OCI-LY1 (cell line): ENCODE measurements around the gene ARHGAP24.
A peak's percentile ranks its signal among the peaks of the same experiment; 100 is the strongest.

Experiments
- H2AFZ ChIP-seq: fragments of 200-600 bp; sonication (generic), shearing (Covaris generic); 2 replicates; pipeline ENCODE4 v1.6.0; 2014; ENCODE audit warnings: antibody characterized with exemption, mild to moderate bottlenecking, low read length
- H3F3A ChIP-seq: fragments of 200-600 bp; sonication (generic), shearing (Covaris generic); 2 replicates; pipeline ENCODE4 v1.6.0; 2014; ENCODE audit warnings: mild to moderate bottlenecking, antibody characterized with exemption, low read length, moderate library complexity; ENCODE audit not compliant: insufficient read depth
- H3K27ac ChIP-seq: fragments of 200-600 bp; sonication (generic); 2 replicates; pipeline ENCODE4 v1.5.1; 2014; ENCODE audit warnings: low read length, mixed run types, mild to moderate bottlenecking, low read depth; ENCODE audit not compliant: poor library complexity, severe bottlenecking
- H3K27me3 ChIP-seq: fragments of 200-600 bp; sonication (generic); 2 replicates; pipeline ENCODE4 v1.6.0; 2014; ENCODE audit warnings: antibody characterized with exemption, mild to moderate bottlenecking, low read length, moderate library complexity; ENCODE audit not compliant: insufficient read depth
- H3K36me3 ChIP-seq: fragments of 200-600 bp; sonication (generic); 2 replicates; pipeline ENCODE4 v1.6.1; 2014; ENCODE audit warnings: mild to moderate bottlenecking, antibody characterized with exemption, low read length, moderate library complexity, mixed read lengths; ENCODE audit not compliant: insufficient read depth
- H3K4me1 ChIP-seq: fragments of 200-600 bp; sonication (generic); 2 replicates; pipeline ENCODE4 v1.5.1; 2014; ENCODE audit warnings: mild to moderate bottlenecking, low read length, moderate library complexity; ENCODE audit not compliant: insufficient read depth, severe bottlenecking
- H3K4me2 ChIP-seq: fragments of 200-600 bp; sonication (generic), shearing (Covaris generic); 2 replicates; pipeline ENCODE4 v1.6.1; 2014; ENCODE audit warnings: low read length
- H3K4me3 ChIP-seq: fragments of 200-600 bp; sonication (generic); 2 replicates; pipeline ENCODE4 v1.5.1; 2014; ENCODE audit warnings: low read length, low read depth, mild to moderate bottlenecking, mixed read lengths; ENCODE audit not compliant: poor library complexity, severe bottlenecking
- H3K79me2 ChIP-seq: fragments of 200-600 bp; shearing (Covaris generic); 2 replicates; pipeline ENCODE4 v1.6.1; 2016; ENCODE audit warnings: mixed run types, low read length, mixed read lengths; ENCODE audit not compliant: insufficient read depth
- H3K9ac ChIP-seq: fragments of 200-600 bp; sonication (generic), shearing (Covaris generic); 2 replicates; pipeline ENCODE4 v1.6.1; 2014; ENCODE audit warnings: mild to moderate bottlenecking, low read length, mixed read lengths
- H3K9me2 ChIP-seq: fragments of 200-600 bp; sonication (generic), shearing (Covaris generic); 2 replicates; pipeline ENCODE4 v1.6.1; 2014; ENCODE audit warnings: low read depth, mild to moderate bottlenecking, low read length, mixed read lengths
- H3K9me3 ChIP-seq: fragments of 200-600 bp; shearing (Covaris generic); 2 replicates; pipeline ENCODE4 v1.6.1; 2014; ENCODE audit warnings: low read length, mixed read lengths
- H4K20me1 ChIP-seq: fragments of 200-600 bp; sonication (generic), shearing (Covaris generic); 2 replicates; pipeline ENCODE4 v1.6.0; 2016; ENCODE audit warnings: mild to moderate bottlenecking, low read length; ENCODE audit not compliant: insufficient read depth
- EZH2 ChIP-seq: fragments of 200-600 bp; sonication (generic), shearing (Covaris generic); IDR thresholded peaks from 2 replicates; pipeline ENCODE4 v1.8.0; 2017; ENCODE audit warnings: borderline replicate concordance, mixed run types, mild to moderate bottlenecking, antibody characterized with exemption, low read length, moderate library complexity, mixed read lengths
- TF ChIP-seq, protein P1 (sequence below): fragments of 200-600 bp; sonication (generic), shearing (Covaris generic); IDR thresholded peaks from 2 replicates; pipeline ENCODE4 v1.5.1; 2017; ENCODE audit warnings: mild to moderate bottlenecking, antibody characterized with exemption, low read length, moderate library complexity, mixed read lengths

ARHGAP24 gene

GRCh38 chr4:85736571-85736970, 261.6 kb downstream of the ARHGAP24 start:
- no peaks in the 10 kb centered on the region for H4K20me1 ChIP-seq
- no peak overlapping the region for H3K9ac ChIP-seq
- no peak overlapping the region for H2AFZ ChIP-seq
- peaks cover 73% of the 10 kb centered on the region for H3K4me1 ChIP-seq
- no peaks in the 10 kb centered on the region for H3F3A ChIP-seq
- H3K4me2 ChIP-seq, result no peak overlapping the region
- H3K79me2 ChIP-seq, result peaks cover 24% of the 10 kb centered on the region
- H3K4me3 ChIP-seq, result no peak overlapping the region
- H3K9me2 ChIP-seq, result no peaks in the 10 kb centered on the region
- TF ChIP-seq, protein P1, sequence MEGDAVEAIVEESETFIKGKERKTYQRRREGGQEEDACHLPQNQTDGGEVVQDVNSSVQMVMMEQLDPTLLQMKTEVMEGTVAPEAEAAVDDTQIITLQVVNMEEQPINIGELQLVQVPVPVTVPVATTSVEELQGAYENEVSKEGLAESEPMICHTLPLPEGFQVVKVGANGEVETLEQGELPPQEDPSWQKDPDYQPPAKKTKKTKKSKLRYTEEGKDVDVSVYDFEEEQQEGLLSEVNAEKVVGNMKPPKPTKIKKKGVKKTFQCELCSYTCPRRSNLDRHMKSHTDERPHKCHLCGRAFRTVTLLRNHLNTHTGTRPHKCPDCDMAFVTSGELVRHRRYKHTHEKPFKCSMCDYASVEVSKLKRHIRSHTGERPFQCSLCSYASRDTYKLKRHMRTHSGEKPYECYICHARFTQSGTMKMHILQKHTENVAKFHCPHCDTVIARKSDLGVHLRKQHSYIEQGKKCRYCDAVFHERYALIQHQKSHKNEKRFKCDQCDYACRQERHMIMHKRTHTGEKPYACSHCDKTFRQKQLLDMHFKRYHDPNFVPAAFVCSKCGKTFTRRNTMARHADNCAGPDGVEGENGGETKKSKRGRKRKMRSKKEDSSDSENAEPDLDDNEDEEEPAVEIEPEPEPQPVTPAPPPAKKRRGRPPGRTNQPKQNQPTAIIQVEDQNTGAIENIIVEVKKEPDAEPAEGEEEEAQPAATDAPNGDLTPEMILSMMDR, result no peak
- TF ChIP-seq EZH2, result no peak
- H3K27ac ChIP-seq, result no peak overlapping the region
- H3K27me3 ChIP-seq, result no peaks in the 10 kb centered on the region
- no peaks in the 10 kb centered on the region for H3K9me3 ChIP-seq
- H3K36me3 ChIP-seq, result peaks cover 28% of the 10 kb centered on the region

GRCh38 chr4:85737254-85737653, 262.3 kb downstream of the ARHGAP24 start:
- Histone ChIP-seq H2AFZ (no peak overlapping the region), H3K27me3 (no peaks in the 10 kb centered on the region), H3K79me2 (peaks cover 27% of the 10 kb centered on the region), H3K4me2 (no peak overlapping the region), H3K9ac (no peak overlapping the region), H3K27ac (peak overlapping the region; percentile 45), H4K20me1 (no peaks in the 10 kb centered on the region), H3F3A (no peaks in the 10 kb centered on the region), H3K36me3 (peaks cover 28% of the 10 kb centered on the region), H3K9me2 (no peaks in the 10 kb centered on the region), H3K9me3 (no peaks in the 10 kb centered on the region), H3K4me3 (no peak overlapping the region), H3K4me1 (peaks cover 73% of the 10 kb centered on the region)
- no peak for TF ChIP-seq EZH2
- TF ChIP-seq, protein P1, result no peak

- no peak for TF ChIP-seq EZH2
- TF ChIP-seq, protein P1, result no peak
- H3K9me2 ChIP-seq, result no peaks in the 10 kb centered on the region
- H4K20me1 ChIP-seq, result no peaks in the 10 kb centered on the region
- H3K27me3 ChIP-seq, result no peaks in the 10 kb centered on the region
- peaks cover 78% of the 10 kb centered on the region for H3K4me1 ChIP-seq
- H3K9ac ChIP-seq, result no peak overlapping the region
- H3F3A ChIP-seq, result no peaks in the 10 kb centered on the region; the same call in 1 of the 2 replicates
- no peak overlapping the region for H3K4me3 ChIP-seq
- H3K79me2 ChIP-seq, result peaks cover 31% of the 10 kb centered on the region
- H3K27ac ChIP-seq, result peak overlapping the region; percentile 56
- H3K36me3 ChIP-seq, result peaks cover 28% of the 10 kb centered on the region
- H2AFZ ChIP-seq, result no peak overlapping the region
- no peaks in the 10 kb centered on the region for H3K9me3 ChIP-seq
- H3K4me2 ChIP-seq, result no peak overlapping the region; the same call in 1 of the 2 replicates
Observed at GRCh38 chr4:85738721-85739120, 263.8 kb downstream of the ARHGAP24 start.
